IMR-90 (cell line): Measurements from ENCODE around the gene CCDC27. TPM values are rescaled to one million over a fixed set of nuclear protein-coding genes. Genes with fewer than 3 reads are reported as not detected.

Experiments used
- ATAC-seq: fragments of 200-7000 bp; cut with Tn5 transposase; 2 replicates; pipeline ENCODE4 v1.9.1; 2020; ENCODE audit warnings: low read depth, mild to moderate bottlenecking, moderate library complexity
- BruUV-seq: library from RNA; stranded (reverse); fragments of 400-500 nt; replicated peaks from 2 replicates; lab custom pipeline; 2021; lab: Mats Ljungman, UMichigan
- CTCF ChIA-PET: fragments of 300-600 bp; formaldehyde crosslinking; extraction: SDS; loops from one replicate; lab custom pipeline; 2021; ENCODE audit warnings: antibody characterized with exemption; lab: Yijun Ruan, JAX
- POLR2A ChIA-PET: fragments of 300-600 bp; sonication (Branson Sonifier 250); formaldehyde crosslinking; loops from one replicate; lab custom pipeline; 2022; ENCODE audit warnings: antibody characterized with exemption; ENCODE audit not compliant: unreplicated experiment; lab: Charles Lee
- DNase-seq: peaks from one replicate; pipeline ENCODE4 v3.0.0; 2013
- H2AFZ ChIP-seq: replicated peaks from 2 replicates; pipeline ENCODE3; 2013; ENCODE audit warnings: low read length, mild to moderate bottlenecking; ENCODE audit not compliant: poor library complexity
- H2AK5ac ChIP-seq: 2 replicates; pipeline ENCODE4 v1.6.1; 2013; ENCODE audit warnings: low read depth, low read length, inconsistent platforms
- H2AK9ac ChIP-seq: replicated peaks from 2 replicates; pipeline ENCODE3; 2013; ENCODE audit warnings: mild to moderate bottlenecking, low read depth, low read length, moderate library complexity; ENCODE audit not compliant: poor library complexity
- H2BK120ac ChIP-seq: 2 replicates; pipeline ENCODE4 v1.6.1; 2013; ENCODE audit warnings: low read depth, low read length, inconsistent platforms
- H2BK15ac ChIP-seq: 3 replicates; pipeline ENCODE4 v1.6.1; 2013; ENCODE audit warnings: low read depth, low read length, inconsistent platforms
- H2BK20ac ChIP-seq: 2 replicates; pipeline ENCODE4 v1.6.1; 2013; ENCODE audit warnings: low read depth, mild to moderate bottlenecking, inconsistent platforms, low read length, moderate library complexity
- H2BK5ac ChIP-seq: 2 replicates; pipeline ENCODE4 v1.6.1; 2013; ENCODE audit warnings: mild to moderate bottlenecking, low read depth, low read length, inconsistent platforms; ENCODE audit not compliant: poor library complexity, severe bottlenecking
- H3K14ac ChIP-seq: replicated peaks from 2 replicates; pipeline ENCODE4 v1.6.1; 2013; ENCODE audit warnings: low read depth, low read length, inconsistent platforms
- H3K18ac ChIP-seq: 2 replicates; pipeline ENCODE4 v1.6.1; 2013; ENCODE audit warnings: low read depth, low read length, control low read depth
- H3K23ac ChIP-seq: 2 replicates; pipeline ENCODE4 v1.6.1; 2013; ENCODE audit warnings: low read depth, low read length, inconsistent platforms
- H3K27ac ChIP-seq: 2 replicates; pipeline ENCODE4 v1.5.1; 2013; ENCODE audit warnings: mild to moderate bottlenecking, control low read depth, low read length; ENCODE audit not compliant: insufficient read depth
- H3K27me3 ChIP-seq: 2 replicates; pipeline ENCODE4 v1.6.1; 2013; ENCODE audit warnings: low read length; ENCODE audit not compliant: control insufficient read depth, insufficient read depth
- H3K36me3 ChIP-seq: 2 replicates; pipeline ENCODE4 v1.6.1; 2013; ENCODE audit warnings: low read length, mixed read lengths; ENCODE audit not compliant: control insufficient read depth, insufficient read depth
- H3K4ac ChIP-seq: 2 replicates; pipeline ENCODE4 v1.6.1; 2013; ENCODE audit warnings: low read depth, low read length, inconsistent platforms
- H3K4me1 ChIP-seq: 2 replicates; pipeline ENCODE4 v1.6.1; 2013; ENCODE audit warnings: low read length, mixed read lengths; ENCODE audit not compliant: control insufficient read depth, insufficient read depth
- H3K4me2 ChIP-seq: 2 replicates; pipeline ENCODE4 v1.6.1; 2013; ENCODE audit warnings: low read depth, mild to moderate bottlenecking, control low read depth, low read length, moderate library complexity
- H3K4me3 ChIP-seq: 2 replicates; pipeline ENCODE4 v1.5.1; 2013; ENCODE audit warnings: low read depth, mild to moderate bottlenecking, control low read depth, low read length, moderate library complexity; ENCODE audit not compliant: insufficient read depth
- H3K56ac ChIP-seq: 2 replicates; pipeline ENCODE4 v1.6.1; 2013; ENCODE audit warnings: low read length, inconsistent platforms; ENCODE audit not compliant: insufficient read depth; ENCODE audit errors: extremely low read depth
- H3K79me1 ChIP-seq, 2 experiments: 2 replicates each; pipeline ENCODE4 v1.6.1; 2013; ENCODE audit warnings: low read length in 2 of 2, inconsistent platforms in 1 of 2, low read depth in 1 of 2
- H3K9ac ChIP-seq: 2 replicates; pipeline ENCODE4 v1.6.1; 2013; ENCODE audit warnings: low read depth, low read length, control low read depth
- H3K9me1 ChIP-seq: 2 replicates; pipeline ENCODE4 v1.6.1; 2013; ENCODE audit warnings: low read length, inconsistent platforms; ENCODE audit not compliant: insufficient read depth
- H3K9me3 ChIP-seq: 2 replicates; pipeline ENCODE4 v1.6.1; 2013; ENCODE audit warnings: low read length; ENCODE audit not compliant: control insufficient read depth, insufficient read depth
- H4K20me1 ChIP-seq: 2 replicates; pipeline ENCODE4 v1.6.1; 2013; ENCODE audit warnings: low read length, inconsistent platforms; ENCODE audit not compliant: insufficient read depth
- H4K5ac ChIP-seq: 2 replicates; pipeline ENCODE4 v1.6.1; 2013; ENCODE audit warnings: mild to moderate bottlenecking, low read depth, low read length, control low read depth
- H4K8ac ChIP-seq, 2 experiments: 2 replicates each; pipeline ENCODE4 v1.6.1; 2013; ENCODE audit warnings: low read depth in 2 of 2, low read length in 2 of 2, control low read depth in 1 of 2, inconsistent platforms in 1 of 2
- H4K91ac ChIP-seq: 2 replicates; pipeline ENCODE4 v1.6.1; 2013; ENCODE audit warnings: low read depth, low read length, inconsistent platforms; ENCODE audit not compliant: insufficient read depth
- SMC3 ChIP-seq: fragments of 150-350 bp; IDR thresholded peaks from 2 replicates; pipeline ENCODE4 v1.6.1; 2016; ENCODE audit warnings: low read depth, mild to moderate bottlenecking, antibody characterized with exemption, low read length, moderate library complexity
- USF2 ChIP-seq: fragments of 150-350 bp; IDR thresholded peaks from 2 replicates; pipeline ENCODE4 v1.6.1; 2017; ENCODE audit warnings: mild to moderate bottlenecking, antibody characterized with exemption, low read length, low read depth
- WGBS, 2 experiments: methylation state at CpG; one replicate each; pipeline versions ENCODE4 v1.1.5 to v1.1.7; 2013; ENCODE audit warnings: missing lambda C conversion rate in 2 of 2; ENCODE audit not compliant: insufficient read length in 1 of 2; ENCODE audit errors: extremely low coverage in 2 of 2; 5-methylcytosine and 5-hydroxymethylcytosine counted together
- dilution Hi-C: fragments of 300-500 bp; cut with HindIII; formaldehyde crosslinking; loops from one replicate; pipeline ENCODE4 v1.14.3; 2018; ENCODE audit warnings: low sequenced_read_pairs; ENCODE audit not compliant: unreplicated experiment
- in situ Hi-C: fragments of 300-500 bp; cut with MboI; formaldehyde crosslinking; loops from 3 replicates; pipeline ENCODE4 v1.14.3; 2019; ENCODE audit warnings: low sequenced_read_pairs, inconsistent platforms, mixed read lengths
- intact Hi-C: fragments of 100-400 bp; cut with micrococcal nuclease; formaldehyde crosslinking; loops from 2 replicates; pipeline ENCODE4 v1.10.0; 2022
- polyA plus RNA-seq, 3 experiments: library from polyadenylated mRNA; depleted of rRNA; stranded (reverse); fragments of >200 nt; gene quantifications; 2 replicates each; pipeline ENCODE4 v1.2.3, GENCODE V29; 2012; ENCODE audit warnings: low replicate concordance in 1 of 3
- total RNA-seq: library from RNA; depleted of rRNA; stranded (reverse); fragments of >200 nt; gene quantifications from 2 replicates; pipeline ENCODE4 v1.2.3, GENCODE V29; 2012

Gene CCDC27
- total and polyA plus RNA-seq, 2 of the 4 experiments (the other 2 are of a cell fraction), result not detected

- no peak for ATAC-seq
These were observed 21.5 kb downstream of the CCDC27 start for GRCh38 chr1:3773572-3774275.

More at GRCh38 chr1:3773572-3774275, 21.5 kb downstream of the CCDC27 start:
- Histone ChIP-seq H4K20me1 (no peaks in the 10 kb centered on the region), H3K79me1 (no peaks in the 10 kb centered on the region), H2AK5ac (no peak overlapping the region; the same call in 1 of the 2 replicates), H2BK15ac (no peak overlapping the region), H2BK5ac (no peak overlapping the region), H3K4ac (no peak overlapping the region; the same call in 1 of the 2 replicates), H3K27ac (no peak overlapping the region), H2BK20ac (no peak overlapping the region), H3K9me3 (no peaks in the 10 kb centered on the region), H3K56ac (no peak overlapping the region), H3K36me3 (no peaks in the 10 kb centered on the region), H3K9ac (no peak overlapping the region), H3K4me1 (peaks cover 18% of the 10 kb centered on the region), H3K27me3 (no peaks in the 10 kb centered on the region), H3K18ac (no peak overlapping the region), H4K5ac (no peak overlapping the region), H3K23ac (no peak overlapping the region), H2AK9ac (peak overlapping the region; percentile 52), H3K14ac (no peak overlapping the region), H3K4me2 (no peak overlapping the region; the same call in 1 of the 2 replicates), H2BK120ac (no peak overlapping the region), H3K4me3 (no peak overlapping the region), H3K9me1 (peaks cover 4% of the 10 kb centered on the region; the same call in 1 of the 2 replicates), H4K8ac (no peak overlapping the region), H4K91ac (no peak overlapping the region), H2AFZ (peak overlapping the region; percentile 1)
- in situ Hi-C loops, result no loop called here
- no TSS peak for BruUV-seq
- ChIA-PET POLR2A (no interaction called here), CTCF (no interaction called here)
- WGBS, 2 experiments, result 80% methylated on average over 3 of the region's 16 CpGs; no CpG with 5 or more reads in 1 of the 2 experiments
- intact Hi-C loops, result loop anchor here (2.0 kb wide), 1 partner anchor 27 kb away; no protein-coding TSS in a partner anchor
- dilution Hi-C loops, result no loop called here
- TF ChIP-seq SMC3 (no peak), USF2 (no peak)
- no peak for DNase-seq
